NB4 (cell line): ENCODE data around the gene ACOT6.

ENCODE experiments used
- DNase-seq: peaks from one replicate; pipeline ENCODE4 v3.0.0; 2010; ENCODE audit warnings: low read depth
- H3K4me3 ChIP-seq: one replicate; pipeline ENCODE4 v1.5.1; 2011; ENCODE audit warnings: mild to moderate bottlenecking, low read depth, low read length, moderate library complexity
- MYC ChIP-seq: IDR thresholded peaks from 2 replicates; pipeline ENCODE4 v1.6.1; 2011; ENCODE audit warnings: low read depth, low read length
- POLR2A ChIP-seq: IDR thresholded peaks from 2 replicates; pipeline ENCODE4 v1.6.1; 2011; ENCODE audit warnings: mild to moderate bottlenecking; ENCODE audit not compliant: insufficient read length; ENCODE audit errors: extremely low read depth
- TF ChIP-seq, protein P1 (sequence below): IDR thresholded peaks from one replicate; pipeline ENCODE4 v1.5.1; 2012; ENCODE audit warnings: low read depth, low read length
- TF ChIP-seq, protein P2 (sequence below): IDR thresholded peaks from 2 replicates; pipeline ENCODE4 v1.6.1; 2011; ENCODE audit warnings: low read depth, low read length

ACOT6 gene

DNA sequence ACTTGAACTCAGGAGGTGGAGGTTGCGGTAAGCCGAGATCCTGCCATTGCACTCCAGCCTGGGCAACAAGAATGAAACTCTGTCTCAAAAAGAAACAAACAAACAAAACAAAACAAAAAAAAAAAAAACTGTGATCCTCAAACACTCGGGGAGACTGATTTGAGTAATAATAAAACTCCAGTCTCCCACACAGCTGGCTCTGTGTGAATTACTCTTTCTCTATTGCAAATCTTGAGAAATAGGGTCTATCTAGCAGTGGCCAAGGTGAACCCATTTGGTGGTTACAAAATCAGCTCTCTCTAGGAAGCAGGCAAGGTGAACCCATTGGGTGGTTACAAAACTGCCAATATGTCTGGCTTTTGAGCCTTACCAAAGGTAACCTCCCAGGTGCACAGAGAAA is 6.0 kb upstream of the ACOT6 start:
- DNase-seq: no peak
- no peak overlapping the region for H3K4me3 ChIP-seq
- TF ChIP-seq POLR2A (no peak), MYC (no peak)
- TF ChIP-seq, protein P1, sequence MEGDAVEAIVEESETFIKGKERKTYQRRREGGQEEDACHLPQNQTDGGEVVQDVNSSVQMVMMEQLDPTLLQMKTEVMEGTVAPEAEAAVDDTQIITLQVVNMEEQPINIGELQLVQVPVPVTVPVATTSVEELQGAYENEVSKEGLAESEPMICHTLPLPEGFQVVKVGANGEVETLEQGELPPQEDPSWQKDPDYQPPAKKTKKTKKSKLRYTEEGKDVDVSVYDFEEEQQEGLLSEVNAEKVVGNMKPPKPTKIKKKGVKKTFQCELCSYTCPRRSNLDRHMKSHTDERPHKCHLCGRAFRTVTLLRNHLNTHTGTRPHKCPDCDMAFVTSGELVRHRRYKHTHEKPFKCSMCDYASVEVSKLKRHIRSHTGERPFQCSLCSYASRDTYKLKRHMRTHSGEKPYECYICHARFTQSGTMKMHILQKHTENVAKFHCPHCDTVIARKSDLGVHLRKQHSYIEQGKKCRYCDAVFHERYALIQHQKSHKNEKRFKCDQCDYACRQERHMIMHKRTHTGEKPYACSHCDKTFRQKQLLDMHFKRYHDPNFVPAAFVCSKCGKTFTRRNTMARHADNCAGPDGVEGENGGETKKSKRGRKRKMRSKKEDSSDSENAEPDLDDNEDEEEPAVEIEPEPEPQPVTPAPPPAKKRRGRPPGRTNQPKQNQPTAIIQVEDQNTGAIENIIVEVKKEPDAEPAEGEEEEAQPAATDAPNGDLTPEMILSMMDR: no peak
- TF ChIP-seq, protein P2, sequence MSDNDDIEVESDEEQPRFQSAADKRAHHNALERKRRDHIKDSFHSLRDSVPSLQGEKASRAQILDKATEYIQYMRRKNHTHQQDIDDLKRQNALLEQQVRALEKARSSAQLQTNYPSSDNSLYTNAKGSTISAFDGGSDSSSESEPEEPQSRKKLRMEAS: no peak

DNA sequence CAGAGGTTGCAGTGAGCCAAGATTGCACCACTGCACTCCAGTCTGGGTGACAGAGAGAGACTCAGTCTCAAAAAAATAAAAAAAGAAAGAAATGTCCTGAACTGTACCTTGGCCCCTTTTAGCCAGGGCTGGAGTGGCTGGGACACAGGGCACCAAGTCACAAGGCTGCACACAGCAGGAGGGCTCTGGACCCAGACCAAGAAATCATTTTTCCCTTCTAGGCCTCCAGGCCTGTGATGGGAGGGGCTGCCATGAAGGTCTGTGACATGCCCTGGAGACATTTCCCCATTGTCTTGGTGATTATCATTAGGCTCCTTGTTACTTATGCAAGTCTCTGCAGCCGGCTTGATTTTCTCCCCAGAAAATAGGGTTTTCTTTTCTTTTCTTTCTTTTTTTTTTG is 5.1 kb upstream of the ACOT6 start:
- no peak for DNase-seq
- TF ChIP-seq, protein P2: no peak
- TF ChIP-seq MYC (no peak), POLR2A (no peak)
- TF ChIP-seq, protein P1: no peak
- H3K4me3 ChIP-seq: no peak overlapping the region

DNA sequence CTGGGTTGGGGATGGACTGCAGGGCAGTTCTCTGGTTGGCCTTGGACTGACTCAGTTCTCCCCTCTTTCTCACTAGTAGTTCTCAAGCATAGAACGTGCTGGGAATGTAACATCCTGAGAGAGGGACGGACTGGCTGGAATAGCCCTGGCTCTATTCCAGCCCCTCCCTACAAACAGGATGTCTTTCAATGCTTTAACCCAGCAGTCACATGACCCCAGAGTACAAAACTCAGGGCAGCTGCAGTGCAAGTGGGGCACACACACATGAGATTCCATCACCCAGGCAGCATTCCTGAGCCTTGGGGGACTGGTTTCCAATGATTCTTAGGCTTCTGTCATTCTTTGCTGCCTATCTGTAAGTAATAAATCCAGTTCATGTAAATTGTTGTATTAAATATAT is 1.6 kb upstream of the ACOT6 start:
- no peak for DNase-seq
- TF ChIP-seq, protein P1: no peak
- TF ChIP-seq POLR2A: no peak
- TF ChIP-seq, protein P2: no peak
- no peak for TF ChIP-seq MYC
- no peak overlapping the region for H3K4me3 ChIP-seq

DNA sequence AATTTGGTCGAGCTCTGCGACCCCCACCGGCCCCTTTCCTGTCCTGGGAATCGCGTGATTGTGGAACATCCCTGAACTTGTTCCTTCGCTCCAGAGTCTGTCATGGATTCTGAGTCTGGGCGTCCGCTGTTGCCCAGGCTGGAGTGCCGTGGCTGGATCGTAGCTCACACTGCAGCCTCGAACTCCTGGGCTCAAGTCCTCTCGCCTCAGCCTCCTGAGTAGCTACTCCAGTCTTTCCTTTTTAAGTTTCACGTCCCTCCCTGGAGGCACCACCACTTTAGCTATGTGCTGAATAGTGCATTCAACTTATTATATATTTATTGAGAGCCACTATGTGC is 698 bp downstream of the ACOT6 start:
- peak overlapping the region; percentile 47 for H3K4me3 ChIP-seq
- TF ChIP-seq POLR2A: no peak
- peak; percentile 25 for DNase-seq

DNA sequence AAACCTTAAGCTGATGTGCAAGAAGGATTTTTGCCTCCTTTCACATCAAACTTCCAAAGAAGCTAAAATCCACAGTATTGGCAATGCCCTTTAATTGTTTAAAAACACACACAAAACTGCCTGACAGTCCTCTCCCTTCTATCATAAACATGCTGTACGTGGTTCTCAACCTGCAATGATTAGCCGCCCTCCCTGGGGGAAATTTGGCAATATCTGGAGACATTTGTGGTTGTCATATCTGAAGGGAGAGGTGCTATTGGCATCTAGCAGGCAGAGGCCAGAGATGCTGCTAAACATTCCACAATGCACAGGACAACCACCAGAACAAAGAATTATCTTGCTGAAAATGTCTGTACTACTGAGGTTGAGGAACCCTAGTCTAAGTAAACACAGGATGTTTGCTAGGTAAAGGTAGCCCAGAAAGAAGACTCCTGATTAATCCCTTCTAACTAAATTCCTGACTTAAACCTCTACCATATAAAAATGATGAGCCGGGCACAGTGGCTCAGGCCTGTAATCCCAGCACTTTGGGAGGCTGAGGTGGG is 1.2 kb downstream of the ACOT6 start:
- TF ChIP-seq, protein P1: no peak
- TF ChIP-seq POLR2A: no peak
- TF ChIP-seq, protein P2: no peak
- H3K4me3 ChIP-seq: no peak overlapping the region
- peak; percentile 64 for DNase-seq

DNA sequence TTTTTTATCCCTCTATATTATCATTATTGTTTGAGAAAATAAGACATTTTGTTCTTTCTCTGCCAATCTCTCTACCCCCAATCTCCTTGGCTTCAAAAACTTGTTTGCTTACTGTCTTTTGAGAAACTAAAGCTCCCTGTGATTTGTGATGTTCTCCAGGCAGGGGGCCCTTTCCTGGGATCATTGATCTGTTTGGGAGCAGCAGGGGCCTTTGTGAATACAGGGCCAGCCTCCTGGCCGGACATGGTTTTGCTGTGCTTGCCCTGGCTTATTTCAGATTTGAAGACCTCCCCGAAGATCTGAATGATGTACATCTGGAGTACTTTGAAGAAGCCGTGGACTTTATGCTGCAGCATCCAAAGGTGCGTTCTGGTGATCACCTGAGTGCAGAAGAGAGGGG is 4.5 kb downstream of the ACOT6 start:
- TF ChIP-seq MYC: no peak
- no peak for DNase-seq
- H3K4me3 ChIP-seq: no peak overlapping the region

DNA sequence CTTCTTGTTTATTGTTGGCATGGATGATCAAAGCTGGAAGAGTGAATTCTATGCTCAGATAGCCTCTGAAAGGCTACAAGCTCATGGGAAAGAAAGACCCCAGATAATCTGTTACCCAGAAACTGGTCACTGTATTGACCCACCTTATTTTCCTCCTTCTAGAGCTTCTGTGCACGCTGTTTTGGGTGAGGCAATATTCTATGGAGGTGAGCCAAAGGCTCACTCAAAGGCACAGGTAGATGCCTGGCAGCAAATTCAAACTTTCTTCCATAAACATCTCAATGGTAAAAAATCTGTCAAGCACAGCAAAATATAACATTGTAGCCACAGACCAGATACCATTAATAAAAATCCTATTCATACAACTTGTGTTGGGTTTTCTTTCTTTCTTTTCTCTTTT is 7.2 kb downstream of the ACOT6 start:
- H3K4me3 ChIP-seq: no peak overlapping the region
- TF ChIP-seq POLR2A (no peak), MYC (no peak)
- TF ChIP-seq, protein P1: no peak
- TF ChIP-seq, protein P2: no peak
- DNase-seq: no peak
